GM18520 (cell line): ENCODE data around the gene ADAMTS2.
"Not testable (repeated sequence)": the region's sequence is repeated elsewhere in the genome, so short reads cannot be mapped to it uniquely, and the experiment has no call there.

Experiments used
- ATAC-seq: cut with Tn5 transposase; IDR thresholded peaks from one replicate; pipeline ENCODE4 v1.9.1; 2021; ENCODE audit not compliant: unreplicated experiment

ADAMTS2 gene

DNA sequence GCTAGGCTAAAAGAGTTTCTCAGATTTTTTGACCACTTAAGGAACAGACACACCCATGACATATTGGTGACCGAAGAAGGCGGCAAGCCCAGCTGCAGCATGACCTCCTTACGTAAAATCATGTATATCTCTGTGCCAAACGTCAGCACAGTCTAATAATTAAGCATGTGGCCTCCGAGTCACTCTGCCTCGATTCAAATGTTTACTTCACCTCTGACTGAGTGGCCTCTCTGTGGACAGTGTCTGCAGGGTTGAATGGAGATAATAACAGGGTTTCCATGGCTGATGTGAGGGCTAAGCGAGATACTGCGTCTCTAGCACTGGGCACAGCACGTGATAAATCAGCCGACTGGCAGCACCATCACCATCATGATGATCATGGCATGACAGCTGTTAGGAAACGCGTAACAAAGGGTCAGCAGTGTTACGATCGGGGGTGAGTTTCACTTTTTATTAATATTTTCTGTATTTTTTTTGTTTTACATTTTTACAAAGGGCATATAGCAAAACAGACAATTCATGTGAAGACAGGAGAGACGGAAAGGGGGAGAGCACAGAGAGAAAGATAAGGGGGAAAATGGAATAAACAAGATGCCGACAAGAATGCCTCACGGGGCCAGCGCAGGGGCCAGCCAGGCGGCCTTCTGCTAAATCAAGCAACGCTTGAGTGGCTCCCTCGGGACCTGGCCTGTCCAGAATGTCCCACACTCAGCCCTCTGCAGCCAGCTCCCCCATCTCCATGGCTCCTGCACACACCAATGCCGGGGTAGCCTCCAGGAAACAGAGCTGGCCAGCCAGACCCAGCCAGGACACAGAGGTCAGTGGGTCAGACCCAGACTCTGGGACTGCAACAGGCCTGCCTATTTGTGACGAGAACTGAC is 60.3 kb downstream of the ADAMTS2 start:
- no peak for ATAC-seq

- not testable (repeated sequence) for ATAC-seq
Observed at GRCh38 chr5:179283908-179284307, 61.4 kb downstream of the ADAMTS2 start.

DNA sequence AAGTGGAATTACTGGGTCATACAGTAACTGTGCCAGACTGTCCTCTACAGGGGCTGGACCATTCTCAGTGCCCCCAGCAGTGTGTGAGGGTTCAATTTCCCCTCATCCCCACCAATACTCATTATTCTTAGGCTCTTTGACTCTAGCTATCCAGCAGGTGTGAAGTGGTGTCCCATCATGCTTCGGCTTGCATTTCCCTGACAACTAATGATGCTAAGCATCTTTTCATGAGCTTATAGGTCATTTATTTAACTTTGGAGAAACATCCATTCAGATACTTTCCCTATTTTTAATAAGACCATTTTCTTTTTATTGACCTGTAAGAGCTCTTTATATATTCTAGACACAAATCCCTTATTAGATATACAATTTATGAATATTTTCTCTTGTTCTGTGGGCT is 63.6 kb downstream of the ADAMTS2 start:
- ATAC-seq = no peak

DNA sequence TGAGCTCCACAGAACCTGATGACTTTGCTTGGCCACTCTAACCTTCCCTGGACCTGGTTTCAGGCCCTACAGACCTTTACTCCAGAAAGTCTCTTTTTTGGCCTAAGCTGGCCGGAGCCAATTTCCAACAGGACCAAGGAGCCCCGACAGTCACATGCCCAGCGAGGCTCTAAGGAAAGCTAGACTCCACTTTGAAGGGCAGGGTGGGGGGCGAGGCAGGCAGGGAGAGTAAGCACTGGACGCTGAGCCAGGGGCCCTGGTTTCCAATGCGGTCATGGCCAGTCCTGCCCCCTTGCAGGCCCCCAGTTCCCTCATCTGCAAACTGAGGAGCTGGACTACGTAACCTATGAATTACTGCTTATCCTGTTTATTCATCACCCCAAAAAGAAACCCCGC is 65.2 kb downstream of the ADAMTS2 start:
- no peak for ATAC-seq

DNA sequence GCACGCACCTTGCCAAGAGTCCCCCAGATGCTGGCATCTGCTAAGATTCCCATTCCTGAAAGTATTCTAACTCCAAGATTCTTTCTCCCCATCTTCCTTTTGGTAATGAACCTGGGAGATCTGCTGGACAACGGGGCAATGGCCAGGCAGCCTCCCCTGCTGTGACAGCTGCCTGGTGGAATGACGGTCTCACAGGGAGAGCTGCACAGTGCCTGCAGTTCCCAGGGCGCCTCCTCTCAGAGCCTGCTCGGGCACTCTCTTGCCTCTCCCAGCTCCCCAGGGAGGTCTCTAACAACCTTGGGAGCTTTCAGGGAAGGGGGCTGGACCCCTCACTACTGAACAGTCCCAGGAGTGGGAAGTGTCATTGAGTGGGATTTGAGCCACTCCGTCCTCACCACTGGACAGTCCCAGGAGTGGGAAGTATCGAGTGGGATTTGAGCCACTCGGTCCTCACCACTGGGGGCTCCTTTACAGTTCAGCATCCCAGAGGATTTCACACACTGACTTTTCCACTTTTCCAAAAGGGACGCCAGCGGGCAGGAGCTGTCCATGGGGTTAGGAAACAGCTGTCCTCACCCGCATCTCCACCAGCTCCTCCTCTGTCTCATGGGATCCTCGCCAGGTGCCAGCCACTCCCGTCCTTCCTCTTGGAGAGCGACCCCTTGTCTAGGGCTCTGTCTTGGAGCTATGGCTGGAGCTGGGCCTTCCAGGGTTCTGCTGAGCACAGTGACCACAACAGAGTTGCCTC is 65.7 kb downstream of the ADAMTS2 start:
- no peak for ATAC-seq

GRCh38 chr5:179278546-179278945 is 66.7 kb downstream of the ADAMTS2 start:
- no peak for ATAC-seq

- no peak for ATAC-seq
Observed at GRCh38 chr5:179278119-179278518, 67.1 kb downstream of the ADAMTS2 start.

DNA sequence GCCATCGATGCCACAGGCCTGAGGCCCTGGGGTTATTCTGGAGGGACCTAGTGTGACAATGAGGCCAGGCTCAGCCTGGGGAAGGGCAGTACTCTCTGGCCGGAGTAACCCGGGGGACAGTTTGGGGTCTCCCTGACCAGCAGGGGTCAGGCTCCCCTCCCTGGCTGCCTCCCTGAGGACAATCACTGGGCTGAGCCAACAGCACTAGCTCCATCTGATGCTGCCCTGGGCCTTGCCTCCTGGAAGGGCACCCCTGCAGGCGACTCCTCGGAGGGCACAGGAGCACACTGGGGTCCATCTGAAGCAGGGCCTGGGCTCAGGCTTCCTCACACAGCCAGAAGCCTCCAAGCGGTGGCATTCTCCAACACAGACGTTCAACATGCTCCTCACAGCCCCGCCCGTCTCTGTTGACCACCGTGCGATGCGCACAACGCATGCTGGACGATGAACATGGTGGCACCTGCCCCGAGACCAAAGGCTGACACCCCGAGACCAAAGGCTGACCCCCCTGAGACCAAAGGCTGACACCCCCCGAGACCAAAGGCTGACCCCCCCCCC is 68.3 kb downstream of the ADAMTS2 start:
- ATAC-seq = no peak

DNA sequence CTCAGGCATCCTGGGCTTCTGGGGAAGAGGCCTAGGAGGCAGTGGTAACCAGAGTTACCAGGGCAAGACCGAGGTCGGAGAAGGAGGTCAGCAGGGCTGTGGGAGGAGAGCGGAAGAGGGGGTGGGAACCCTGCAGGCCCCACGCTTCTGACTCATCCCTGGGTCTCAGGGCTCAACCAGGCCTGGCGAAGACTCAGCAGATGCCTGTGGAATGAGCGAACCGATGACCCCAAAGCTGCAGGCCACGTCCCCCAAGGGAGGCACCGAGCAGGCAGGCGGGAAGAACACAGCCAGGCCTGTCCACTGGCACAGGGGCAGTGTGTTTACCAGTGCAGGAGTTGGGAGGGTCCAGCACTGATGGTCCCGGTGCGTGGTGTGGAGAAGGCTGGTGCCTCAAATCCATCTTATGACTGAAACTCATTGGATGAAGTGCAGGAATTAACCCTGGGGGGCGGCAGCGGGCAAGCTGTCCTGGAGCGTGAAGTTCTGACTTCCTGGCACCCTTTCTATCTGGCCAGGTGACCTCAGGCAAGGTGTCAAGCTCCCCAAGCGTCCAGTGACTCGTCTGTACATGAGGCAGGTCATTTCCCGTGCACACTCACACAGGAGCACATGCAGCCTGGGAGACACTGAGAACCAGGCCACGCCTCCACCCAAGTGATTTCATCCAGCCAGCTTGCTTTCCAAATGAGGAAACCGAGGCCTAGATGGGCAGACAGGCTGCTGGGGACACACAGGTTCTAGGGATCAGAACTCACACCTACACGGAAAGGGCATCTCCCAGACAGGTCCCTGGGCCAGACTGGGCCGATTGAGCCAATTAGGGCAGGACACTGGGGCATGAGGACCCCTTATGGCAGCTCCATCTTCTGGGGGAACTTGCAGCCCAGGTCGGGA is 69.1 kb downstream of the ADAMTS2 start:
- no peak for ATAC-seq

DNA sequence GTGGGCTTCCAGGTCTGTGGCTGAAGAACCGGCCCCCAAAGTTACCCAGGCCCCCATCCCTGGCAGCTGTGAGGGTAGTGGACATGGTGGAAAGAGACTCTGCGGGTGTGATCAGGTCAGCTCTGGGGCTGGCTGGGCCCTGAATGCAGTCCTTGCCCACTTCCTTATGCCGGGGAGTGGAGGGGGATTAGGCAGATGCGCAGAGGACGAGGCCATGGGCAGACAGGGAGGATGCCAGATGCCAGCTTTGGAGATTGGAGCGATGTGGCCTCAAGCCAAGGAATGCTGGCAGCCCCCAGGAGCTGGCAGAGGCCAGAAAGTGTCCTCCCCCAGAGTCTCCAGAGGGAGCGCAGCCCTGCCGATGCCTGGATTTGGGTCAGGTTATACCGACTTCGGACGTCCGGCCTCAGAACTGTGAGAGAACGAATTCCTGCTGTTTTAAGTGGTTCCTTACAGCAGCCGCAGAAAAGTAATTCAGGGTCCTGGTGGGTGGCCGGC is 69.8 kb downstream of the ADAMTS2 start:
- ATAC-seq = no peak

DNA sequence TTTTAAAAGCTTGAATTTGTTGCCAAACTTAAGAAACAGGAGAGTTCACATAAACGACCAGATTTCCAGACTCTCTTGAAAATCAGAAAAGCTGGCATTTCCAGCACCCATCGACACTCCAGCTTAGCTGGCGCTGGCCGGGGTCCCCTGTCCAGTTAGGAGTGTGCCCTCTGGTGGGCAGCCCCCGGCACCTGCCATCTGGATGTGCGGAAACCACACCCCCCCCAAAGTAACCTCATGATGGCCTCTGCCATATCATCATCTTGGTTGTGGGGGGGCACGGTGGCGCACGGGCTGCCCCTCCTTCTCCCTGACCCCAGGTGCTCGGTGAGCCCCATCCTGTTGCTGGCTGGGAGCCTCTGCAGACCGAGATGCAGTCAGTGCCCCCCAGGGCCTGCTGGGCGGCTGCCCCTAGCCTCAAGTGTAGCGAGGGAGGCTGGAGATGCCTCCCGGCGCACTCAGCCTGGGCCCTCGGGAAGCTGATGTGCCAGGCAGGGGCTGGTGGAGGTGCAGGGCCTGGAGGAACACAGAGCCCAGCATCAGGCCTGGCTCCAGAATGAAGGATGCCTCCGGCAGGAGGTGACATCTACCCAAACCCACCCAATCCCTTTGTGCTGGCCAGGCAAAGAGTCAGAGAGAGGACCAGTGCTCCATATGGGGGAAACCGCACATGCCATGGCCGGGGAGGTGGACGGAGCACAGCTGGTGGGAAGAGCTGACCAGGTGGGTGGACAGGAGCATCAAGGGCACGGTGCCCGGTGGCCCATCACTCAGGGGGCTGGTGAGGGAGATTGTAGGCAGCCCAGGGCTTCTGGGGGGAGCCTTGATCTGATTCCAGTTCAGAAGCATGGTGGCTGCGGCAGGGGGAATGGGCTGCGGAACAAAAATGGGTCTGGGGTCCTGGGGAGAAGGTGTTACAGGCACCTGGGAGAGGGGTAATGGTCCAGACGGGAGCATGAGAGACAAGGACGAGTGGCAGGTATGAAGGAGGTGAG is 70.6 kb downstream of the ADAMTS2 start:
- ATAC-seq = no peak

GRCh38 chr5:179273441-179274145 is 71.7 kb downstream of the ADAMTS2 start:
- no peak for ATAC-seq

- ATAC-seq = no peak
Observed at GRCh38 chr5:179273073-179273435, 72.2 kb downstream of the ADAMTS2 start.

- ATAC-seq = no peak
Observed at GRCh38 chr5:179272326-179273072, 72.8 kb downstream of the ADAMTS2 start.

DNA sequence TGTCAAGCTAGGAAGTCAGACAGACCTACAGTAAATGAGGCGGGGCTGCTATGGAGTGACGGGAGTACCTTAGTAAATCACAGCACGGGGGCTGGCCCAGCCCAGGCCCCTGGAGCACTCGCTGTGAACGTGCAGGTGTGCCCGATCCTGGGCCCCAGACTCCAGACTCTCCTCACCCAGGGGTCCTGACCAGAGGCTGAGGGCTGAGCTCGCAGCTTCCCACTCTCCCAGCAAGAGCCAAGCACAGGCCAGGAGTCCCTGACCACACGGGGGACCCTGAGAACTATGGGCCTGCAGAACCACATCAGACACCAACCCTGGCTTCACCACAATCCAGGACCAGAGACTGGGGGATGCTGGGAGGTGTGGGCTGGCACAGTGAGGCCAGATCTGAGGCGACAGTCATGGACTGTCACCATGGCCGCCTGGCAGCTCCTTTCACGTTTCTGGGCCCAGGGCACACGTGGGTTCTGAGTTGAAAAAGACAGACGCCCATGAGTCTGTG is 73.4 kb downstream of the ADAMTS2 start:
- ATAC-seq = no peak

GRCh38 chr5:179271428-179271734 is 73.9 kb downstream of the ADAMTS2 start:
- ATAC-seq = no peak

DNA sequence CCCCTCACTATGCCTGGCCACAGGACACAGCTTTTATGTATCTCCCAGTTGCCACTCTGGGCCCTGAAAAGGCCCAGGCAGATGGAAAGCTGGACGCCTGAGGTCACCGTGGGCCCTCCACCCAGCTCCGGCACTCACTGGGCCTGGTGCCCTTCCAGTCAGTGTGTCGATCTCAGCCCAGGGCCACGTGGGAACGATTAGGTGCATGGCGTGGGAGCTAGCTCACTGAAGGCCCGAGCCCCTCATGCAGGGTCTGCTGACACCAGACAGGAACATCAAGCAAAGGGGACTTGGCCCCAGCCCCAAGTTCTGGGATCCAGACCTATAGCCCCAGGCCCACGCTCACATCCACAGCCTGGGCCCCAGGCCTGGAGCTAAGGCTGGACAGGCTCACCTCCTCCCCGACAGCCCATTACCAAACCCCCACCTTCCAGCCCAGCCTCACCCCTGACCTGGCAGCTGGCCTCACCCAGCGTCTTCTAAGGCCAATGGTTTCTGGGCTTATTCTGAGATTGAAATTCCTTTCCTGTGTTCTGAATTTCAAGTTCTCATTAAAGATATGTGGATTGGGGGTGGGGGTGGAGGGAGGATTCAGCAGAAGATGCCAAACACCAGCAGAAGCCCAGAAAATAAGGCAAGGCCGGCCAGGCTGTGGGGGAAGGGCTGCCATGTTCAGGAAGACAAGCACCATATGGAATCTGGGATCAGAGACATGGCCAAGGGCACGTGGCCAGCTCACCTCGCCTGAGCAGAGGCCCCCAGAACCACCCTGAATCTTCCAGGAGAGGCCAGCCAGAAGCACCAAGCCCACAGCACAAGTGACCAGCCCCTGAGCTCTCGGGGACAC is 74.5 kb downstream of the ADAMTS2 start:
- no peak for ATAC-seq
